Bronchial epithelial cell (primary cell): ENCODE data around the gene ZNF280A. TPM values are rescaled to one million over a fixed set of nuclear protein-coding genes. Genes with fewer than 3 reads are reported as not detected.
"Not testable (repeated sequence)": the region's sequence is repeated elsewhere in the genome, so short reads cannot be mapped to it uniquely, and the experiment has no call there.

ENCODE experiments used
- DNase-seq: peaks from one replicate; pipeline ENCODE4 v3.0.0-alpha.2; 2010; ENCODE audit warnings: low read depth
- FAIRE-seq: peaks from 2 replicates; lab custom pipeline; 2011; peaks lifted over from hg19 to GRCh38; lab: Jason Lieb, UNC
- H3K27me3 ChIP-seq: 2 replicates; pipeline ENCODE4 v1.5.1; 2011; ENCODE audit warnings: low read length; ENCODE audit not compliant: control insufficient read depth, insufficient read depth
- H3K36me3 ChIP-seq: 2 replicates; pipeline ENCODE4 v1.5.1; 2011; ENCODE audit warnings: low read length; ENCODE audit not compliant: control insufficient read depth, insufficient read depth
- H3K4me3 ChIP-seq: 2 replicates; pipeline ENCODE4 v1.5.1; 2011; ENCODE audit warnings: mild to moderate bottlenecking, low read depth, low read length, control low read depth
- CTCF ChIP-seq: IDR thresholded peaks from 2 replicates; pipeline ENCODE4 v1.5.1; 2011; ENCODE audit warnings: mild to moderate bottlenecking, moderate library complexity, low read length, control low read depth, inconsistent platforms; ENCODE audit not compliant: insufficient read depth, severe bottlenecking
- total RNA-seq: library from RNA; depleted of rRNA; stranded (reverse); fragments of >200 nt; gene quantifications from 2 replicates; pipeline ENCODE4 v1.2.1, GENCODE V29; 2014

ZNF280A gene
- total RNA-seq, 1 donor from 2014 or later = not detected

- no peak for TF ChIP-seq CTCF
- Histone ChIP-seq H3K36me3 (no peaks in the 10 kb centered on the region), H3K4me3 (no peak overlapping the region), H3K27me3 (no peaks in the 10 kb centered on the region)
- DNase-seq (no peak), FAIRE-seq (no peak)
These were observed 865 bp upstream of the ZNF280A start for GRCh38 chr22:22520667-22521602.

- no peak overlapping the region for H3K4me3 ChIP-seq
- no peak for TF ChIP-seq CTCF
- FAIRE-seq = no peak
These were observed 479 bp downstream of the ZNF280A start for GRCh38 chr22:22519591-22519990.

GRCh38 chr22:22516992-22517391, 3.1 kb downstream of the ZNF280A start:
- no peak overlapping the region for H3K4me3 ChIP-seq
- H3K36me3 ChIP-seq = no peaks in the 10 kb centered on the region
- TF ChIP-seq CTCF = no peak
- FAIRE-seq (no peak), DNase-seq (no peak)
- H3K27me3 ChIP-seq = no peaks in the 10 kb centered on the region

More at GRCh38 chr22:22519591-22519990, 479 bp downstream of the ZNF280A start:
- Histone ChIP-seq H3K27me3 (no peaks in the 10 kb centered on the region), H3K36me3 (no peaks in the 10 kb centered on the region)
- DNase-seq = no peak

- TF ChIP-seq CTCF = no peak
- no peaks in the 10 kb centered on the region for H3K36me3 ChIP-seq
- H3K27me3 ChIP-seq = no peaks in the 10 kb centered on the region
- H3K4me3 ChIP-seq = no peak overlapping the region
- FAIRE-seq = no peak
- DNase-seq = no peak
These were observed 4.2 kb downstream of the ZNF280A start for GRCh38 chr22:22515890-22516289.

GRCh38 chr22:22514431-22514830, 5.6 kb downstream of the ZNF280A start:
- H3K4me3 ChIP-seq, H3K27me3 ChIP-seq, DNase-seq, H3K36me3 ChIP-seq: not testable (repeated sequence)
- FAIRE-seq = peak; percentile 62

- no peak for TF ChIP-seq CTCF
- no peaks in the 10 kb centered on the region for H3K27me3 ChIP-seq
- DNase-seq = no peak
- no peaks in the 10 kb centered on the region for H3K36me3 ChIP-seq
- H3K4me3 ChIP-seq = no peak overlapping the region
- FAIRE-seq = no peak
These were observed 6.5 kb downstream of the ZNF280A start for GRCh38 chr22:22513619-22514018.
